NCI-H2029 (cell line): Measurements from ENCODE around the gene ATP2B3.

Source experiments
- DNase-seq: peaks from one replicate; lab custom pipeline; 2025; lab: John Stamatoyannopoulos, UW

Gene ATP2B3

GRCh38 chrX:153533091-153533490 lies 15.6 kb downstream of the ATP2B3 start:
- DNase-seq = no peak

DNA sequence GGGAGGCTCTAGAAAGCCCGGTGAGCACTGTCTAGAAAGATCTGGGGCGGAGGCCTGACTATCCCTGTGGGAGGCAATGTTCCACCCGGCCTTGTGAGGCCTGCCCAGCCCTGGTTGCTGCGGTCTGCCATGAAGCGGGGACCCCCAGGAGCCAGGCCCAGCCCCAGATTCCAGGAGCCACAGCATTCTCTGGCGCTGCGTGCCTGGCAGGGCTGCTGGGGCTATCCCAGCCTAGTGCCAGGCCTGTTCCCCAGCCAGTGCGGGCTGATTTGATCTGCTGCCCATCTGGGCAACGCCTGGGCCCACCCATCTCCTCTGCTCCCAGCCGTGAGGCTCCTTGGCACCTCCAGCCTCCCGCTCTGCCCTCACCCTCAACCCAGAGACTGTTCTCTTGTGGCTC lies 19.6 kb downstream of the ATP2B3 start:
- DNase-seq = no peak

DNA sequence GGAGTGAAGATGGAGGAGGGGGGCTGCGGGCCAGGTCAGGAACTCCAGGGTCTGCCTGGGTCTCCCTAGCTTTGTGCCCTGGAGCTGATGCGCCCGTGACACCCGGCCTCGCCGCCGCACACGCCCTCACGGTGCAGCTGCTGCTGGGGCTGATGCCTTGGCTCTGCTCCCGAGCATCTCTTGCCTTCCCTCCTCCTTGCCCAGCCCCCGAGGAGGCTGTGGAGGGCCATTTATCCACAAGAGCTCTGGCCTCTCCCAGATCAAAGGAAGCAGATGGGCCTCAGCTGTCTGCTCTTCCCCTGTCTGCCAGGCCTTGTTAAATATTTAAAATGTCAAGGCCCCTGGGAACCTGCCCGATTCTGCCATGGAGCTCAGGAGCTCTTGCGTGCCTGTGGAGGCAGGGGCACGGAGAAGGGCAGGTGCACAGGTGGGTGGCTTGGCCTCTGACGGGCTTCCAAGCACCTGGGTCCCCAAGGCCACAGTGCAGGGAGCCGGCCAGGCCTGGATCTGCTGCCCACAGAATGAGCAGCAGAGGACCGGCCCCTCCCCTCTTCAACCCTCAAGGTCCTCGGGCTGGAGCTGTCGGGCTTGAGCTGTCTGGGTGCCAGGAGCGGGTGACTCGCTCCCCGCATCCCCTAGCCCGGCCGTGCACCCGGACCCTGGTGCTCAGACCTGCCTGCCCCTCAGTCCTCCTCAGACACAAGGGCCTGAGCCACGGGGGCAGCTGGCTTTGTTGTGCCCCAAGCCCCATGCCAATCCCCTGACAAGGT lies 20.3 kb downstream of the ATP2B3 start:
- DNase-seq = no peak

GRCh38 chrX:153538424-153538823 lies 21.0 kb downstream of the ATP2B3 start:
- no peak for DNase-seq

GRCh38 chrX:153539171-153539978 lies 21.9 kb downstream of the ATP2B3 start:
- DNase-seq = no peak

- no peak for DNase-seq
Measured at GRCh38 chrX:153539979-153540358, 22.5 kb downstream of the ATP2B3 start.

DNA sequence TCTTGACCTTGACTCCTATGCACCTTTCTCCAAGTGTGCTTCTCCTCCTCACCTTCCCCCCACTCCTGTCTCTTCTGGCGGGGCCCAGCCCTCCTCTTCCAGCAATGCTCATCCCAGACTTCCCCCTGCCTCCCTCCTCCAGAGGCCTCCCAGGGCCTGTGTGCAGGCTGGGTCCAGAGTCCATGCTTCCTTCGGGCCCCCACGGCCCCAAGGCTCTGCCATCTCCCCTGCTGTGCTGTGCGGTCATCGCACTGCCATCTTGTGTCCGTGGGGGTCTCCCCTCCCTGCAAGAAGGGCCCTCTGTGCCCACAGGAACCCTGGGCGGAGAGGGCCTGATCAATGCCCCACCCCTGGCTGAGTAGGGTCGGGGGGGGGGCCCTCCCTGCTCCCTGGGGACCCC lies 27.3 kb downstream of the ATP2B3 start:
- no peak for DNase-seq

GRCh38 chrX:153546386-153546785 lies 28.9 kb downstream of the ATP2B3 start:
- DNase-seq = no peak

DNA sequence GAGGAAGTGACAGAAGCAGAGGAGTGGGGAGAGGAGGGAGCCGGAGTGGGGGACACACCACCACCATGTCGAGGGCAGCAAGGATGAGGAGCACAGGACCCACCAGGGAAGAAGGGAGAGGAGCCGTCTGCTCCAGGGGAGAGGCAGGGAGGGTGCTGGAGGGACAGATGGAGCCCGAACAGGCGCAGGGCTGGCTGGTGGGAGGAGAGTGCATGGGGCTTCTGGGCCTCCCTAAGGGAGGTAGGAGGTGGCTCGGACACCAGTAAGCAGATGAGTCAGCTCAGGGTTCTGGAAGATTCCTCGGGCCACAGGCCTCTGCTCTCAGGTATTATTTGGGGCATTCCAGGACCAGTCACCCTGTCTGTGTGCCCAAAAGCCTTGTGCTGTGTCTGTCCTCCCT lies 29.8 kb downstream of the ATP2B3 start:
- DNase-seq = no peak

DNA sequence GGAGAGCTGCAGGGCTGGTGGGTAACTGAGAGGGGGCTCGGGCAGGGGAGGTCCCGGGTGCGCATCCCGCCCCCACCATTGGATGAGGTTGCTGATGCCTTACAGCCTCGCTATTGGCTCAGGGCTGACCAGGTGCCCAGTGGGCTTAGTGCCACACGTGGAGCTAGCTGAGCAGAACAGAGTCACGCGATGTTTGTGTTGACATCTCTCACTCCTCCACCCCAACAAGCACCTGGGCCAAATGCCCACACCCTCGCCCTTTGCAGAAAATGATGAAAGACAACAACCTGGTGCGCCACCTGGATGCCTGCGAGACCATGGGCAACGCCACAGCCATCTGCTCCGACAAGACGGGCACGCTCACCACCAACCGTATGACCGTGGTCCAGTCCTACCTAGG lies 31.8 kb downstream of the ATP2B3 start:
- DNase-seq = no peak

- no peak for DNase-seq
Measured at GRCh38 chrX:153549807-153550206, 32.4 kb downstream of the ATP2B3 start.

- DNase-seq = no peak
Measured at GRCh38 chrX:153551135-153551534, 33.7 kb downstream of the ATP2B3 start.

GRCh38 chrX:153554519-153555167 lies 37.2 kb downstream of the ATP2B3 start:
- no peak for DNase-seq

DNA sequence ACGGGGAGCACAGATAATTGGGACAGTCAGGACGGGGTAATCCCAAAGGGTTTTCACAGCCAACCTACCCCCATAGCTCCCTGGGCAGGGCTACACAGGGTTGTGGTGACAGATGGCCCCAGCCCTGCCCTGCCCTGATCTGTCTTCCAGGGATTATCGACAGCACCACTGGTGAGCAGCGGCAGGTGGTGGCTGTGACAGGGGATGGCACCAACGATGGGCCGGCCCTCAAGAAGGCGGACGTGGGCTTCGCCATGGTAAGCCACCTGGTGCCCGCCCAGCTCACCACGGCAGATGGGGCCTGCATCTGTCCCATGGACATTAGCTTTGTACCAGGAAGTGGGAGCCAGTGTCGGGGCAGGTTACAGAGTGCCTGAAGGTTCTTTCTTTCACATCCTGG lies 39.3 kb downstream of the ATP2B3 start:
- no peak for DNase-seq

DNA sequence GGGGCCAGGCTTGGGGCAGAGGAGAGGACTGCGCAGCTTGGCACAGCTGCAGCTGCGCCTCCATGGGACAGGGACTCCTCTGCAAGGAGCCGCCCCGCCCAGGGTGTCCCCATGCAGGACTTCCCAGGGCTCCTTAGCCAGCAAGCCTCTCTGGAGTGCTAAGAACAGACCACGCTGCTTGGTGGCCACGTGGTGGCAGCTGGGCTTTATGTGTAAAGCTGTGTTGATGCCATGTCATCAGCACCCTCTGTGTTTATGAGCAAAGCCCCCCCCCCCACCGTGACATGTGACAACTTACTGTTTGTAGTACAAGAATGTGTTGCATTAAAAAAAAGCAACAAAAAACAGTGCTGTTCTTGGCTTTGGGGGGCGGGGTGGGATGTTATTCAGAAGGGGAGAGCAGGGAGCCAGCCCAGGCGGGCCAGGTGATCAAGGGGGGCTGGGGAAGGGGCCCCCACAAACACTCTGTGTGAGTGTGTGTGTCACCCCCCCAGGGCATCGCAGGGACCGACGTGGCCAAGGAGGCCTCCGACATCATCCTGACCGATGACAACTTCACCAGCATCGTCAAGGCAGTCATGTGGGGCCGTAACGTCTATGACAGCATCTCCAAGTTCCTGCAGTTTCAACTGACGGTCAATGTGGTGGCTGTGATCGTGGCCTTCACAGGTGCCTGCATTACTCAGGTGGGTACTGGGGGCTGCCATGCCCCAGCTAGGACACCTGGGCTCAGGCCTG lies 40.3 kb downstream of the ATP2B3 start:
- no peak for DNase-seq

DNA sequence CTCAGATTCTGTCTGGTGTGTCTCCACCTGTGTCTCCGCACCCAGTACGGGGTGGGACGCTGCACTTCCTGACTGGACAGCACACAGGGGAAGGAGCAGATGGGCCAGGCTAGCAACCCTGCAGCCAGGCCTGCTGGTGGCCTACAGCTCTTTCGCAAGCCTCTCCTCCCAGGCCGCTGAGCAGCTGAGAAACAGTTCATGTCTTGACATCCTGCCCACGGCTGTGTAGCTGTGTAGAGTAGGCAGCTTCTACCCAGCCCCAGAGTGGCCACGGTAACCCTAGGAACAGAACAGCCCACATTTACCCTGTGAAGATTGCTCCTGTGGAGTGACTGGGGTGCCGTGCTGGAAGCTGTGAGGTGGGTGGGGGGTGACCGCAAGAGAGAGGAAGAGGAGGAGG lies 42.6 kb downstream of the ATP2B3 start:
- DNase-seq = no peak

- no peak for DNase-seq
Measured at GRCh38 chrX:153560466-153560865, 43.0 kb downstream of the ATP2B3 start.

GRCh38 chrX:153561337-153561736 lies 43.9 kb downstream of the ATP2B3 start:
- DNase-seq = no peak

GRCh38 chrX:153562546-153562945 lies 45.1 kb downstream of the ATP2B3 start:
- DNase-seq = no peak

DNA sequence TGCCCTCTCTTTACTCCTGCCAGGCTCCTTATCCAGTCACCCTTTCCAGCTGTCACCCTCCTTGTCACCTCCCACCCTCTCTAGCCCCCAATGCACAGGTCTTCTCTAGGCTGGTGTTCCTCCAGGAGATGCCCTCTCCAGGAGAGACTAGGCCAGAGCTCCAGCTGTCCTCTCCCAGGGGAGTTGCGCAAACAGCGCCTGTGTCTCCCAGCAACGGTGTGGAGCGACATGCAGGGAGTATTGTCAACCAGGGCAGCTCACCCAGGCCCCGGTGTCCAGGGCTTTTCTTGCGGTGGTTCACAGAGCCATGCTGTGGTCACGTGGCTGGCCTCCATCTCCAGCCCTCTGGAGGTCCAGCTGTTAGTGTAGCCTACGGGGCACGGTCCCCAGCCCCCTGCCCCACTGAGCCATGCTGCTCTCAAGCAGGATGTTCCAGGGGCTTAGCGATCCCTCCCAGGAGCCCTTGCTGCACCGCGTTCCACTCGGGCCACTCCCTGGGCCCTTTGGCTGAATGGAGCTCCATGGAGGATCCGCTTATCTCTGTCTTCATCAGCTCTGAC lies 46.7 kb downstream of the ATP2B3 start:
- DNase-seq = no peak

DNA sequence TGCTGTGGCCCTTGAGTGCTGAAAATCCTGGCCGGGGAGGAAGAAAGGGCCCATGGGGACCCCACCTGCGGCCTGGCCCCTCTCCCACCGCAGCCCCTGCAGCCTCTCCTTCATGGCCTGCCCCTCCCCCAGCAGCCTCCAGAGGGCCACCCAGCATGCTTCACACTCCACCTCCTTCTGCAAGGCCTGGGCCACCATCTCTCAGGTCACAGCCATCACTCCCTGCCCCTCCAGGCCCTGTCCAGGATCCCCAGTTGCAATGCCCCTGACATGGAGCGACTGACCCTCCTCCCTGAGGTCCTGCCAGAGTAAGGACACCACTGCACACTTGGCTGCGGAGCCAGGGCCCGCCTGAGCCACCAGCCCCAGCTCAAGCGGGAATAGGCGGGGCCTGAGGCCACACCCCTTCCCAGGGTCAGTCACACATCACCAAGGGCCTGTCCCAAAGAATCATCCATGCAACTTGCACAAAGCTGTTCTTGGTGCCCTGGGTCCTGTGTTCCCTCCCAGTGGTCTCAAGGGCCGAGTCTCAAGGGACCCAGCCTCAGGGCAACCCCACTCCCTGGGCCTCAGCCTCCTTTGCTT lies 48.6 kb downstream of the ATP2B3 start:
- no peak for DNase-seq
